Measurements from ENCODE around the gene ABLIM3. TPM values are rescaled to one million over a fixed set of nuclear protein-coding genes. Genes with fewer than 3 reads are reported as not detected.

ABLIM3 gene
- polyA plus RNA-seq, 1 experiment: 25.7 TPM

DNA sequence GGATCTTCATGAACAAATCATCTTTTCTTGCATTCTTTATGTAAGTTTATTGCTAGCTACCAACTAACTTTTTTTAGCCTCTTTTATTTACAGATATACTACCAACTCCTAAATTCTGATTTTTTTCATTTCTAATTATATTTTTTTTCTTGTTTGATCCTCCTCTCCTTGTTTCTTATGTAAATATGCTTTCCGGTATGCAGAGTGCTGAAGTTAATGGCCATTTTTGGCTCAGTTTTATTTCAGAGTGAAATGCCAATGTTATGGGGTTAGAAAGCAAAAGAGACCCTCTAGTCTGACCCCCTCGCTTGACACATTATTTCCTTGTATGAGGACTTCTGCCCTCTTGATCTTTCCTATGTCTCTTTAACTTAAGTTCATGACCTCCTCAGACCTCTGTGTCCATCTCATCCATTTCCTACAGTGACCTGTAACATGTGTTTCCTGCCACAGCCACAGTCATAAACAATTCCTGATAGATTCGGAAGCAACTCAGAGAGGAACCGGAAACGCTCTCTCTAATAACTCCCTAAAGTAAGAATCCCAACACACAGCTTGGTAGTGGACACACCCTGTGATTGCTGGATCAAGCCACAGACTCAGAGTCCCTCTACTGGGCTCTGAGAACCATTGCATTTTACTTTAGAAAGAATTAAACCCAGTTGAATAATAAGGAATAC, 87.5 kb downstream of the ABLIM3 start:
- ChIA-PET CTCF (interaction anchor here (0.6 to 18.3 kb wide), 25 partner anchors 8 to 408 kb away, joined by 3 to 339 read pairs (median 4); partner anchors contain the start of gene ABLIM3), POLR2A (no interaction called here)
- no peaks in the 10 kb centered on the region for H3K36me3 ChIP-seq (ENCODE audit: control insufficient read depth, insufficient read depth, low read length)
- H3K27me3 ChIP-seq (ENCODE audit: control insufficient read depth, insufficient read depth, low read length): no peaks in the 10 kb centered on the region
- no peak overlapping the region for H3K4me3 ChIP-seq (ENCODE audit: low read depth, low read length)
- peak; percentile 83 for TF ChIP-seq CTCF (IDR thresholded peaks at IDR 0.05; ENCODE audit: insufficient read depth, low read depth, low read length)
- peak; percentile 52 for DNase-seq (ENCODE audit: low read depth)

GRCh38 chr5:149229298-149229937, 88.1 kb downstream of the ABLIM3 start:
- Histone ChIP-seq H3K4me3 (ENCODE audit: low read depth, low read length) (no peak overlapping the region), H3K27me3 (ENCODE audit: control insufficient read depth, insufficient read depth, low read length) (no peaks in the 10 kb centered on the region), H3K36me3 (ENCODE audit: control insufficient read depth, insufficient read depth, low read length) (no peaks in the 10 kb centered on the region)
- TF ChIP-seq CTCF (IDR thresholded peaks at IDR 0.05; ENCODE audit: insufficient read depth, low read depth, low read length): no peak
- no peak for DNase-seq (ENCODE audit: low read depth)
- ChIA-PET CTCF (interaction anchor here (0.6 to 18.3 kb wide), 25 partner anchors 9 to 498 kb away, joined by 3 to 339 read pairs (median 4); partner anchors contain the start of gene ABLIM3), POLR2A (no interaction called here)

DNA sequence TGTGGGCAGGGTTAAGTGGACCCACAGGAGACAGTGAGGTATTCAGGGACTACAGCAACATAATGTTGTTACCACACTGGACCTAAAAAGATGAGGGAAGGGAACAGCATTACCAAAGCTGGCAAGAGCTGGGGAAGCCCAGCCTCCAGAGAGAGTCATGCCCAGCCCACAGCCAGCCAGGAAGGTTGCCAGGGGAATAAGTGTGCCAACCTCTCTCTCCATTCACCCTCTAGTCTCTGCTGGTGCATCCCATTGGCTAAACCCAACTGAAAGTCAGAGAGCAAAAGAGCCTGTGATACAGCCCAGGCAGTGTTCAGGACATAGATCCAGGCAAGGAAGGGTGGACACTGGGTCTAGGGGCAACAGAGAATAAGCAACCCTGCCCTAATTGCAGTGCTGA, 94.5 kb downstream of the ABLIM3 start:
- H3K36me3 ChIP-seq (ENCODE audit: control insufficient read depth, insufficient read depth, low read length): no peaks in the 10 kb centered on the region
- TF ChIP-seq CTCF (IDR thresholded peaks at IDR 0.05; ENCODE audit: insufficient read depth, low read depth, low read length): no peak
- CTCF ChIA-PET: interaction anchor here (0.9 to 18.3 kb wide), 5 partner anchors 8 to 99 kb away, joined by 3 to 339 read pairs (median 4); partner anchors contain the start of gene ABLIM3
- POLR2A ChIA-PET: no interaction called here
- no peaks in the 10 kb centered on the region for H3K27me3 ChIP-seq (ENCODE audit: control insufficient read depth, insufficient read depth, low read length)
- DNase-seq (ENCODE audit: low read depth): no peak
- no peak overlapping the region for H3K4me3 ChIP-seq (ENCODE audit: low read depth, low read length)

DNA sequence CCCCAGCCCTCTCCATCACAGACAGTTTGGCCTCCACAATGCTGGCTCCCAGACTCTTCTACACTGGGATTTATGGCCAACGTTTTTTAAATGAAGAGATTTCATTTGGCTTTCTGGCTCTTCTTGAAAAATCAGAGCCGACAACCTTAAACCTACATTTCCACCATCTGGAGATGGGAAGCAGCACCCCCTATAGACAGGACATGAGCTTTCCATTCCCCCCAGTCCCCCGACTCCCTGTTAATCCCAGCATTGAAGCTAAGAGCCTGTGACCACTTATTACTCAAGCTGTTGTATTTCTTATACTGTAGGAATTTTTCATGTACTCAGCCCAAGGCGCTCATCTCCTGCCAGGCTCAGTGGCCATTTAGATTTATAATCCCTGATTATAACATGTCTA, 96.4 kb downstream of the ABLIM3 start:
- TF ChIP-seq CTCF (IDR thresholded peaks at IDR 0.05; ENCODE audit: insufficient read depth, low read depth, low read length): 0 out of 2 replicates have a peak, but pooled peaks have one; percentile 9
- ChIA-PET POLR2A (no interaction called here), CTCF (interaction anchor here (0.6 to 18.3 kb wide), 7 partner anchors 9 to 507 kb away, joined by 3 to 339 read pairs (median 3); partner anchors contain the start of gene ABLIM3)

GRCh38 chr5:149238540-149238939, 97.2 kb downstream of the ABLIM3 start:
- Histone ChIP-seq H3K36me3 (ENCODE audit: control insufficient read depth, insufficient read depth, low read length) (no peaks in the 10 kb centered on the region), H3K4me3 (ENCODE audit: low read depth, low read length) (no peak overlapping the region), H3K27me3 (ENCODE audit: control insufficient read depth, insufficient read depth, low read length) (no peaks in the 10 kb centered on the region)
- CTCF ChIA-PET: interaction anchor here (1.1 to 18.3 kb wide), 4 partner anchors 9 to 124 kb away, joined by 3 to 339 read pairs (median 6); partner anchors contain the start of gene ABLIM3
- TF ChIP-seq CTCF (IDR thresholded peaks at IDR 0.05; ENCODE audit: insufficient read depth, low read depth, low read length): peak; percentile 41; the same call in 1 of the 2 replicates
- POLR2A ChIA-PET: no interaction called here
- no peak for DNase-seq (ENCODE audit: low read depth)

More for the DNA sequence above, 96.4 kb downstream of the ABLIM3 start:
- H3K27me3 ChIP-seq (ENCODE audit: control insufficient read depth, insufficient read depth, low read length): no peaks in the 10 kb centered on the region
- no peak for DNase-seq (ENCODE audit: low read depth)
- no peak overlapping the region for H3K4me3 ChIP-seq (ENCODE audit: low read depth, low read length)
- no peaks in the 10 kb centered on the region for H3K36me3 ChIP-seq (ENCODE audit: control insufficient read depth, insufficient read depth, low read length)
